Measurements from ENCODE around the gene BCL11B.

BCL11B gene

GRCh38 chr14:99163446-99163845, 108.6 kb downstream of the BCL11B start:
- Histone ChIP-seq H3K23ac (ENCODE audit: low read length) (no peak overlapping the region), H3K79me2 (ENCODE audit: control insufficient read depth, insufficient read depth, low read length) (no peaks in the 10 kb centered on the region), H3K27ac (ENCODE audit: low read depth, low read length) (no peak overlapping the region), H3K4ac (ENCODE audit: low read depth, low read length) (no peak overlapping the region), H3K79me1 (ENCODE audit: low read length) (no peaks in the 10 kb centered on the region), H3K27me3 (ENCODE audit: insufficient read depth, low read length, poor library complexity) (no peaks in the 10 kb centered on the region), H3K4me3 (ENCODE audit: low read length) (no peak overlapping the region), H3K4me1 (ENCODE audit: control insufficient read depth, low read depth, low read length) (no peaks in the 10 kb centered on the region), H2BK15ac (replicated peaks; ENCODE audit: low read depth) (no peak overlapping the region), H3K18ac (ENCODE audit: low read length) (no peak overlapping the region), H2AK5ac (ENCODE audit: low read length) (no peak overlapping the region), H3K36me3 (ENCODE audit: control insufficient read depth, insufficient read depth, low read length) (no peaks in the 10 kb centered on the region), H2BK5ac (ENCODE audit: low read length) (no peak overlapping the region), H4K8ac (ENCODE audit: low read depth, low read length) (no peak overlapping the region), H3K56ac (ENCODE audit: low read length) (no peak overlapping the region), H3K4me2 (ENCODE audit: low read length) (no peak overlapping the region), H3K9ac (ENCODE audit: low read length) (no peak overlapping the region), H2BK120ac (ENCODE audit: low read depth, low read length) (no peak overlapping the region), H4K5ac (ENCODE audit: low read length) (no peak overlapping the region)
- no peak for DNase-seq
- whole genome bisulfite sequencing (ENCODE audit: extremely low coverage, insufficient coverage, low lambda C conversion rate) = no CpG with 5 or more reads among the region's 3 CpGs

- Histone ChIP-seq H2BK120ac (ENCODE audit: low read depth, low read length) (no peak overlapping the region), H3K79me2 (ENCODE audit: control insufficient read depth, insufficient read depth, low read length) (no peaks in the 10 kb centered on the region), H3K4me1 (ENCODE audit: control insufficient read depth, low read depth, low read length) (no peaks in the 10 kb centered on the region), H3K9ac (ENCODE audit: low read length) (no peak overlapping the region), H2AK5ac (ENCODE audit: low read length) (no peak overlapping the region), H3K23ac (ENCODE audit: low read length) (no peak overlapping the region), H3K4me3 (ENCODE audit: low read length) (no peak overlapping the region), H3K79me1 (ENCODE audit: low read length) (no peaks in the 10 kb centered on the region), H3K36me3 (ENCODE audit: control insufficient read depth, insufficient read depth, low read length) (no peaks in the 10 kb centered on the region), H3K4ac (ENCODE audit: low read depth, low read length) (no peak overlapping the region), H2BK5ac (ENCODE audit: low read length) (no peak overlapping the region), H2BK15ac (replicated peaks; ENCODE audit: low read depth) (no peak overlapping the region), H4K8ac (ENCODE audit: low read depth, low read length) (no peak overlapping the region), H3K56ac (ENCODE audit: low read length) (peak overlapping the region; percentile 30), H4K5ac (ENCODE audit: low read length) (no peak overlapping the region), H3K18ac (ENCODE audit: low read length) (no peak overlapping the region), H3K4me2 (ENCODE audit: low read length) (no peak overlapping the region), H3K27me3 (ENCODE audit: insufficient read depth, low read length, poor library complexity) (no peaks in the 10 kb centered on the region), H3K27ac (ENCODE audit: low read depth, low read length) (no peak overlapping the region)
- no peak for DNase-seq
- WGBS (ENCODE audit: extremely low coverage, insufficient coverage, low lambda C conversion rate) = no CpG with 5 or more reads among the region's 22 CpGs
These were observed 112.4 kb downstream of the BCL11B start for GRCh38 chr14:99159341-99160340.

GRCh38 chr14:99158646-99159165, 113.3 kb downstream of the BCL11B start:
- Histone ChIP-seq H3K27ac (ENCODE audit: low read depth, low read length) (no peak overlapping the region), H3K18ac (ENCODE audit: low read length) (no peak overlapping the region), H3K23ac (ENCODE audit: low read length) (no peak overlapping the region), H3K9ac (ENCODE audit: low read length) (no peak overlapping the region), H3K79me1 (ENCODE audit: low read length) (no peaks in the 10 kb centered on the region), H3K56ac (ENCODE audit: low read length) (no peak overlapping the region), H2BK15ac (replicated peaks; ENCODE audit: low read depth) (no peak overlapping the region), H3K4ac (ENCODE audit: low read depth, low read length) (no peak overlapping the region), H2BK120ac (ENCODE audit: low read depth, low read length) (no peak overlapping the region), H3K4me2 (ENCODE audit: low read length) (no peak overlapping the region), H3K4me1 (ENCODE audit: control insufficient read depth, low read depth, low read length) (no peaks in the 10 kb centered on the region), H4K5ac (ENCODE audit: low read length) (no peak overlapping the region), H4K8ac (ENCODE audit: low read depth, low read length) (no peak overlapping the region), H3K79me2 (ENCODE audit: control insufficient read depth, insufficient read depth, low read length) (no peaks in the 10 kb centered on the region), H3K36me3 (ENCODE audit: control insufficient read depth, insufficient read depth, low read length) (no peaks in the 10 kb centered on the region), H3K27me3 (ENCODE audit: insufficient read depth, low read length, poor library complexity) (no peaks in the 10 kb centered on the region), H2BK5ac (ENCODE audit: low read length) (no peak overlapping the region), H2AK5ac (ENCODE audit: low read length) (no peak overlapping the region), H3K4me3 (ENCODE audit: low read length) (no peak overlapping the region)
- WGBS (ENCODE audit: extremely low coverage, insufficient coverage, low lambda C conversion rate) = no CpG with 5 or more reads among the region's 7 CpGs
- DNase-seq = no peak

GRCh38 chr14:99158150-99158549, 113.8 kb downstream of the BCL11B start:
- peak; percentile 48 for DNase-seq
- H3K9ac ChIP-seq (ENCODE audit: low read length) = no peak overlapping the region
- H3K79me2 ChIP-seq (ENCODE audit: control insufficient read depth, insufficient read depth, low read length) = no peaks in the 10 kb centered on the region
- H3K79me1 ChIP-seq (ENCODE audit: low read length) = no peaks in the 10 kb centered on the region
- WGBS (ENCODE audit: extremely low coverage, insufficient coverage, low lambda C conversion rate) = no CpG with 5 or more reads among the region's 4 CpGs
- H2BK5ac ChIP-seq (ENCODE audit: low read length) = no peak overlapping the region
- no peak overlapping the region for H3K4ac ChIP-seq (ENCODE audit: low read depth, low read length)
- no peak overlapping the region for H4K8ac ChIP-seq (ENCODE audit: low read depth, low read length)
- no peaks in the 10 kb centered on the region for H3K4me1 ChIP-seq (ENCODE audit: control insufficient read depth, low read depth, low read length)
- no peak overlapping the region for H3K23ac ChIP-seq (ENCODE audit: low read length)
- H3K4me3 ChIP-seq (ENCODE audit: low read length) = no peak overlapping the region
- H3K27ac ChIP-seq (ENCODE audit: low read depth, low read length) = no peak overlapping the region
- no peaks in the 10 kb centered on the region for H3K27me3 ChIP-seq (ENCODE audit: insufficient read depth, low read length, poor library complexity)
- H3K36me3 ChIP-seq (ENCODE audit: control insufficient read depth, insufficient read depth, low read length) = no peaks in the 10 kb centered on the region
- no peak overlapping the region for H2BK15ac ChIP-seq (replicated peaks; ENCODE audit: low read depth)
- no peak overlapping the region for H4K5ac ChIP-seq (ENCODE audit: low read length)
- H2BK120ac ChIP-seq (ENCODE audit: low read depth, low read length) = no peak overlapping the region
- no peak overlapping the region for H3K4me2 ChIP-seq (ENCODE audit: low read length)
- H3K18ac ChIP-seq (ENCODE audit: low read length) = no peak overlapping the region
- no peak overlapping the region for H2AK5ac ChIP-seq (ENCODE audit: low read length)
- no peak overlapping the region for H3K56ac ChIP-seq (ENCODE audit: low read length)

- Histone ChIP-seq H3K9ac (ENCODE audit: low read length) (no peak overlapping the region), H4K5ac (ENCODE audit: low read length) (no peak overlapping the region), H3K18ac (ENCODE audit: low read length) (no peak overlapping the region), H3K4me1 (ENCODE audit: control insufficient read depth, low read depth, low read length) (no peaks in the 10 kb centered on the region), H3K56ac (ENCODE audit: low read length) (no peak overlapping the region), H2BK120ac (ENCODE audit: low read depth, low read length) (no peak overlapping the region), H3K36me3 (ENCODE audit: control insufficient read depth, insufficient read depth, low read length) (no peaks in the 10 kb centered on the region), H3K4me3 (ENCODE audit: low read length) (no peak overlapping the region), H3K27me3 (ENCODE audit: insufficient read depth, low read length, poor library complexity) (no peaks in the 10 kb centered on the region), H3K23ac (ENCODE audit: low read length) (no peak overlapping the region), H2BK15ac (replicated peaks; ENCODE audit: low read depth) (no peak overlapping the region), H3K79me2 (ENCODE audit: control insufficient read depth, insufficient read depth, low read length) (no peaks in the 10 kb centered on the region), H3K79me1 (ENCODE audit: low read length) (no peaks in the 10 kb centered on the region), H3K4me2 (ENCODE audit: low read length) (no peak overlapping the region), H2AK5ac (ENCODE audit: low read length) (no peak overlapping the region), H4K8ac (ENCODE audit: low read depth, low read length) (no peak overlapping the region), H2BK5ac (ENCODE audit: low read length) (no peak overlapping the region), H3K4ac (ENCODE audit: low read depth, low read length) (no peak overlapping the region), H3K27ac (ENCODE audit: low read depth, low read length) (no peak overlapping the region)
- no peak for DNase-seq
- no CpG with 5 or more reads among the region's 8 CpGs for WGBS (ENCODE audit: extremely low coverage, insufficient coverage, low lambda C conversion rate)
These were observed 114.3 kb downstream of the BCL11B start for GRCh38 chr14:99157676-99158075.
